OCI-LY7 (cell line): ENCODE measurements around the gene GPT2. TPM values are rescaled to one million over a fixed set of nuclear protein-coding genes. Genes with fewer than 3 reads are reported as not detected.

Source experiments
- BruUV-seq: library from RNA; stranded (reverse); fragments of 400-500 nt; replicated peaks from 2 replicates; lab custom pipeline; 2021; lab: Mats Ljungman, UMichigan
- CTCF ChIA-PET: fragments of 300-600 bp; sonication (Branson Sonifier 250); formaldehyde crosslinking; loops from one replicate; lab custom pipeline; 2022; ENCODE audit warnings: antibody characterized with exemption; ENCODE audit not compliant: unreplicated experiment; lab: Charles Lee
- POLR2A ChIA-PET: fragments of 300-600 bp; sonication (Branson Sonifier 250); formaldehyde crosslinking; loops from one replicate; lab custom pipeline; 2022; ENCODE audit warnings: antibody characterized with exemption; lab: Charles Lee
- DNase-seq: peaks from one replicate; pipeline ENCODE4 v3.0.0-alpha.2; 2015; ENCODE audit warnings: low spot score
- H2AFZ ChIP-seq: fragments of 200-600 bp; sonication (generic), shearing (Covaris generic); 2 replicates; pipeline ENCODE4 v1.6.1; 2014; ENCODE audit warnings: mild to moderate bottlenecking, antibody characterized with exemption, low read length, moderate library complexity
- H3K27ac ChIP-seq: fragments of 200-600 bp; sonication (generic); 2 replicates; pipeline ENCODE4 v1.5.1; 2014; ENCODE audit warnings: mixed run types, low read depth, mild to moderate bottlenecking, moderate library complexity, low read length, inconsistent platforms; ENCODE audit not compliant: poor library complexity, severe bottlenecking
- H3K36me3 ChIP-seq: fragments of 200-600 bp; sonication (generic); 2 replicates; pipeline ENCODE4 v1.6.1; 2014; ENCODE audit warnings: mild to moderate bottlenecking, antibody characterized with exemption, low read length, moderate library complexity, mixed read lengths; ENCODE audit not compliant: insufficient read depth
- H3K4me1 ChIP-seq: fragments of 200-600 bp; sonication (generic); 2 replicates; pipeline ENCODE4 v1.5.1; 2014; ENCODE audit warnings: mild to moderate bottlenecking, low read length; ENCODE audit not compliant: insufficient read depth, poor library complexity, severe bottlenecking
- H3K4me2 ChIP-seq: fragments of 200-600 bp; sonication (generic); 2 replicates; pipeline ENCODE4 v1.6.1; 2014; ENCODE audit warnings: mild to moderate bottlenecking, low read length
- H3K4me3 ChIP-seq: fragments of 200-600 bp; sonication (generic); 2 replicates; pipeline ENCODE4 v1.5.1; 2014; ENCODE audit warnings: mild to moderate bottlenecking, low read depth, low read length; ENCODE audit not compliant: poor library complexity, severe bottlenecking
- H3K79me2 ChIP-seq: fragments of 200-600 bp; sonication (generic); 2 replicates; pipeline ENCODE4 v1.6.1; 2016; ENCODE audit warnings: low read depth, mild to moderate bottlenecking, low read length, moderate library complexity, mixed read lengths; ENCODE audit not compliant: insufficient read depth
- H3K9me2 ChIP-seq: fragments of 200-600 bp; sonication (generic); 2 replicates; pipeline ENCODE4 v1.6.1; 2016; ENCODE audit warnings: mild to moderate bottlenecking, low read length, mixed read lengths; ENCODE audit not compliant: insufficient read depth
- H3K9me3 ChIP-seq: fragments of 200-600 bp; sonication (generic); 2 replicates; pipeline ENCODE4 v1.6.1; 2014; ENCODE audit warnings: mild to moderate bottlenecking, mixed run types, low read length, mixed read lengths
- H4K20me1 ChIP-seq: fragments of 200-600 bp; sonication (generic); 2 replicates; pipeline ENCODE4 v1.6.1; 2014; ENCODE audit warnings: mild to moderate bottlenecking, antibody characterized with exemption, low read length, moderate library complexity, mixed read lengths; ENCODE audit not compliant: insufficient read depth
- CTCF ChIP-seq: fragments of 200-600 bp; sonication (generic); conservative IDR thresholded peaks from 2 replicates; pipeline ENCODE4 v1.5.1; 2014; ENCODE audit warnings: mild to moderate bottlenecking, antibody characterized with exemption, low read length, moderate library complexity, mixed read lengths
- EZH2phosphoT487 ChIP-seq: fragments of 200-600 bp; sonication (generic); IDR thresholded peaks from 2 replicates; pipeline ENCODE4 v1.6.1; 2018; ENCODE audit warnings: low read depth, borderline replicate concordance, mild to moderate bottlenecking, mixed run types, antibody characterized with exemption, low read length, moderate library complexity, mixed read lengths
- intact Hi-C: fragments of 100-400 bp; cut with micrococcal nuclease; formaldehyde crosslinking; loops from one replicate; pipeline ENCODE4 v1.10.0; 2022; ENCODE audit not compliant: unreplicated experiment
- total RNA-seq, 2 experiments: library from RNA; depleted of rRNA in 1 of 2; stranded (reverse); fragments of >200 nt in 1 of 2; shearing (Covaris generic) in 1 of 2; gene quantifications; 2 replicates each; pipeline ENCODE4 v1.2.3, GENCODE V29; 2014 to 2022

The GPT2 gene
- total RNA-seq, 2 experiments from 2014 or later = 42.5 to 105 TPM

DNA sequence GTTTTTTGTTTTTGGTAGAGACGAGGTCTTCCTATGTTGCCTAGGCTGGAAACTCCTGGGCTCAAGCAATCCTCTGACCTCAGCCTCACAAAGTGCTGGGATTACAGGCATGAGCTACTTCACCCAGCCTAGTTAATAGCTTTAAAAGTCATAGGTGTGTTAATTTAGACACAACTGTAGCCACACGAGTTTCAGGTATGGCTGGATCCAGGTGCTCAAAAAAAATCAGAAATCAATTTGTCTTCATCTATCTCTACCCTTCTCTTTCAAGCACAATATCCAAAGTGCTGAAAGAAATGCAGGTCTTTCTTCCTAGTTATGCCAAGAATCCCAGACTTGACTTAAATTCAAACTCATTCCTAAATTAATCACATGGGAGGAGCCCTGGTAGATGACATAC, 29.3 kb upstream of the GPT2 start:
- H3K79me2 ChIP-seq = no peaks in the 10 kb centered on the region
- ChIA-PET POLR2A (interaction anchor here (0.7 to 2.2 kb wide), 3 partner anchors 9 to 172 kb away, joined by 3 to 8 read pairs (median 3); no protein-coding TSS in a partner anchor), CTCF (interaction anchor here (1.0 to 1.2 kb wide), 2 partner anchors 62 to 65 kb away, joined by 3 read pairs; no protein-coding TSS in a partner anchor)
- H4K20me1 ChIP-seq = no peaks in the 10 kb centered on the region
- no peaks in the 10 kb centered on the region for H3K9me2 ChIP-seq
- TF ChIP-seq EZH2phosphoT487 (no peak), CTCF (no peak)
- H3K36me3 ChIP-seq = no peaks in the 10 kb centered on the region
- no peak overlapping the region for H3K4me3 ChIP-seq
- intact Hi-C loops = loop anchor here (1.0 to 5.0 kb wide), 3 partner anchors 54 to 163 kb away; no protein-coding TSS in a partner anchor
- peaks cover 12% of the 10 kb centered on the region for H3K4me1 ChIP-seq
- H2AFZ ChIP-seq = no peak overlapping the region
- H3K9me3 ChIP-seq = no peaks in the 10 kb centered on the region
- H3K27ac ChIP-seq = no peak overlapping the region
- BruUV-seq = no TSS peak
- DNase-seq = no peak
- H3K4me2 ChIP-seq = no peak overlapping the region

- intact Hi-C loops = no loop called here
- Histone ChIP-seq H4K20me1 (no peaks in the 10 kb centered on the region), H3K4me1 (peaks cover 10% of the 10 kb centered on the region), H3K36me3 (no peaks in the 10 kb centered on the region), H3K79me2 (no peaks in the 10 kb centered on the region), H3K4me3 (no peak overlapping the region), H2AFZ (no peak overlapping the region), H3K4me2 (no peak overlapping the region), H3K9me3 (no peaks in the 10 kb centered on the region), H3K27ac (no peak overlapping the region), H3K9me2 (no peaks in the 10 kb centered on the region)
- DNase-seq = no peak
- no TSS peak for BruUV-seq
- ChIA-PET POLR2A (no interaction called here), CTCF (no interaction called here)
- TF ChIP-seq CTCF (no peak), EZH2phosphoT487 (no peak)
These were observed 28.8 kb upstream of the GPT2 start for GRCh38 chr16:46855389-46855788.

DNA sequence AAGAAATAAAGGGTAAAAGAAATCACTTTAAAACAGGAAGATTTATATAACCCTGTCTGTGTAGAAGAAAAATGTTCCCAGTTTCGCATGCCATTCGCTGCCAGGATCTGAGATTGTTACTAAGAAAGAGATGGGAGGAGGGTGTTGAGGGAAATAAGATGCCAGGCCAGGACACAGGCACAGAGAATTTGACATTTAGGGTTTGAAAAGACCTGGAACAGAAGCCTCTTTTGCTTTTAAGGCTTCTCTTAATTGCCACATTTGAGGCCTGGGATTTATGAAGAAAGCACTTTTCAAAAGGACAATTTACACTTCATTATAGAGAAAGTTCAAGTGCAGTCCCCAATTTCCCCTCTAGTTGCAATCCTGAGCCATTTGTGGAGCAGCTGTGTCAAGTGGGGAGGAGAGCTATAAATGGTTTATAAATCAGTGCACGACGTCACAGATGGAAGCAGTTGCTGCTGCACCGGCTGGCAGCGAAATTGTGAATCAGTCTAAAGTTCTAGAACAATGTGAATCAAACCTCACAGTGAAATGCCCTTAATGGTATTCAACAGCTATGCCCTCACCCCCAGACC, 26.7 kb upstream of the GPT2 start:
- Histone ChIP-seq H2AFZ (no peak overlapping the region), H3K9me2 (no peaks in the 10 kb centered on the region), H3K36me3 (no peaks in the 10 kb centered on the region), H4K20me1 (no peaks in the 10 kb centered on the region), H3K79me2 (no peaks in the 10 kb centered on the region), H3K27ac (no peak overlapping the region), H3K9me3 (no peaks in the 10 kb centered on the region), H3K4me3 (no peak overlapping the region), H3K4me2 (no peak overlapping the region), H3K4me1 (no peaks in the 10 kb centered on the region)
- ChIA-PET POLR2A (interaction anchor here (1.0 kb wide), 1 partner anchor 26 kb away, joined by 3 read pairs; no protein-coding TSS in a partner anchor), CTCF (no interaction called here)
- TF ChIP-seq EZH2phosphoT487 (no peak), CTCF (peak; percentile 64)
- intact Hi-C loops = no loop called here
- DNase-seq = peak; percentile 29
- no TSS peak for BruUV-seq
